Astrocyte (in vitro differentiated cells and primary cell): ENCODE measurements around the gene BOD1.

ENCODE experiments used
- EZH2 ChIP-seq: IDR thresholded peaks from 2 replicates; pipeline ENCODE4 v1.6.1; 2012; ENCODE audit warnings: mild to moderate bottlenecking, low read length, inconsistent platforms; ENCODE audit not compliant: insufficient read depth
- TF ChIP-seq, protein P1 (sequence below): IDR thresholded peaks from 2 replicates; pipeline ENCODE4 v1.5.1; 2011; ENCODE audit warnings: low read depth, mild to moderate bottlenecking, inconsistent platforms, low read length, moderate library complexity; ENCODE audit not compliant: insufficient read depth

DNA sequence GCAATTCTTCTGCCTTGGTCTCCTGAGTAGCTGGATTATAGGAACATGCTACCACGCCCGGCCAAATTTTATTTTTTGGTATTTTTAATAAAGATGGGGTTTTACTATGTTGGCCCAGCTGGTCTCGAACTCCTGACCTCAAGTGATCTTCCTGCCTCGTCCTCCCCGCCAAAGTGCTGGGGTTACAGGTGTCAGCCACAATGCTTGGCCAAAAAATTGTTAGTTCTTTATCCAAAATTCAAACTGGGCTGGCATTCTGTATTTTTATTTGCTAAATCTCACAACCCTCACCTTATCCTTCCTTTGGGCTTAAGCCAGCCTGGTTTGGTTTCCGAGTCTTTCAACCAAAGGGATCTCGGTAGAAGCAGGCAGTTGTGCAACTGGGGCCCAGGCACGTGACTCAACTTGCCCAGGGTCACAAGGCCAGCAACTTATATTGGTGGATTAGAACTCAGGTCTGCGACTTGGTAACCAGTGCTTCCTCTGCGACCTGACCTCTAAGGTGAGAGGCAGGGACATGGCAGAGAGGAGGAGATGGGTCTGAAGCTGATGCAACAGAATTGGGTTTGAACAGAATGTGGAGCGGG, 26.5 kb upstream of the BOD1 start:
- no peak for TF ChIP-seq EZH2
- TF ChIP-seq, protein P1, sequence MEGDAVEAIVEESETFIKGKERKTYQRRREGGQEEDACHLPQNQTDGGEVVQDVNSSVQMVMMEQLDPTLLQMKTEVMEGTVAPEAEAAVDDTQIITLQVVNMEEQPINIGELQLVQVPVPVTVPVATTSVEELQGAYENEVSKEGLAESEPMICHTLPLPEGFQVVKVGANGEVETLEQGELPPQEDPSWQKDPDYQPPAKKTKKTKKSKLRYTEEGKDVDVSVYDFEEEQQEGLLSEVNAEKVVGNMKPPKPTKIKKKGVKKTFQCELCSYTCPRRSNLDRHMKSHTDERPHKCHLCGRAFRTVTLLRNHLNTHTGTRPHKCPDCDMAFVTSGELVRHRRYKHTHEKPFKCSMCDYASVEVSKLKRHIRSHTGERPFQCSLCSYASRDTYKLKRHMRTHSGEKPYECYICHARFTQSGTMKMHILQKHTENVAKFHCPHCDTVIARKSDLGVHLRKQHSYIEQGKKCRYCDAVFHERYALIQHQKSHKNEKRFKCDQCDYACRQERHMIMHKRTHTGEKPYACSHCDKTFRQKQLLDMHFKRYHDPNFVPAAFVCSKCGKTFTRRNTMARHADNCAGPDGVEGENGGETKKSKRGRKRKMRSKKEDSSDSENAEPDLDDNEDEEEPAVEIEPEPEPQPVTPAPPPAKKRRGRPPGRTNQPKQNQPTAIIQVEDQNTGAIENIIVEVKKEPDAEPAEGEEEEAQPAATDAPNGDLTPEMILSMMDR = no peak
